Measurements from ENCODE around the gene ZBTB18. TPM values are rescaled to one million over a fixed set of nuclear protein-coding genes. Genes with fewer than 3 reads are reported as not detected.
A peak's percentile ranks its signal among the peaks of the same experiment; 100 is the strongest.

The ZBTB18 gene
- total and polyA plus RNA-seq, 7 donors: 7.4 to 19.7 (median 15.3) TPM

GRCh38 chr1:244052016-244052727 lies 1.1 kb downstream of the ZBTB18 start:
- intact Hi-C loops (cut with DNase I): loop anchor here (5.0 kb wide), 1 partner anchor 795 kb away; the partner anchor contains the start of genes CEP170 and SDCCAG8
- Histone ChIP-seq H3K9me3 (no peaks in the 10 kb centered on the region), H3K27me3 (no peaks in the 10 kb centered on the region), H3K36me3 (peaks cover 0 to 23% (median 8%) of the 10 kb centered on the region in 4 donors), H3K27ac (peak overlapping the region; percentile 92 to 97 (median 94)), H3K4me3 (no peak overlapping the region), H3K4me1 (peaks cover 0 to 39% (median 31%) of the 10 kb centered on the region in 4 donors)
- WGBS, 2 donors: 28 to 31% methylated on average over 5 of the region's 5 CpGs
- no peak for TF ChIP-seq EP300 (IDR thresholded peaks at IDR 0.05)
- no peak for TF ChIP-seq POLR2A (IDR thresholded peaks at IDR 0.05)
- no peak for TF ChIP-seq POLR2AphosphoS5 (IDR thresholded peaks at IDR 0.05)
- TF ChIP-seq, protein P1, sequence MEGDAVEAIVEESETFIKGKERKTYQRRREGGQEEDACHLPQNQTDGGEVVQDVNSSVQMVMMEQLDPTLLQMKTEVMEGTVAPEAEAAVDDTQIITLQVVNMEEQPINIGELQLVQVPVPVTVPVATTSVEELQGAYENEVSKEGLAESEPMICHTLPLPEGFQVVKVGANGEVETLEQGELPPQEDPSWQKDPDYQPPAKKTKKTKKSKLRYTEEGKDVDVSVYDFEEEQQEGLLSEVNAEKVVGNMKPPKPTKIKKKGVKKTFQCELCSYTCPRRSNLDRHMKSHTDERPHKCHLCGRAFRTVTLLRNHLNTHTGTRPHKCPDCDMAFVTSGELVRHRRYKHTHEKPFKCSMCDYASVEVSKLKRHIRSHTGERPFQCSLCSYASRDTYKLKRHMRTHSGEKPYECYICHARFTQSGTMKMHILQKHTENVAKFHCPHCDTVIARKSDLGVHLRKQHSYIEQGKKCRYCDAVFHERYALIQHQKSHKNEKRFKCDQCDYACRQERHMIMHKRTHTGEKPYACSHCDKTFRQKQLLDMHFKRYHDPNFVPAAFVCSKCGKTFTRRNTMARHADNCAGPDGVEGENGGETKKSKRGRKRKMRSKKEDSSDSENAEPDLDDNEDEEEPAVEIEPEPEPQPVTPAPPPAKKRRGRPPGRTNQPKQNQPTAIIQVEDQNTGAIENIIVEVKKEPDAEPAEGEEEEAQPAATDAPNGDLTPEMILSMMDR (IDR thresholded peaks at IDR 0.05): no peak
- DNase-seq: no peak

DNA sequence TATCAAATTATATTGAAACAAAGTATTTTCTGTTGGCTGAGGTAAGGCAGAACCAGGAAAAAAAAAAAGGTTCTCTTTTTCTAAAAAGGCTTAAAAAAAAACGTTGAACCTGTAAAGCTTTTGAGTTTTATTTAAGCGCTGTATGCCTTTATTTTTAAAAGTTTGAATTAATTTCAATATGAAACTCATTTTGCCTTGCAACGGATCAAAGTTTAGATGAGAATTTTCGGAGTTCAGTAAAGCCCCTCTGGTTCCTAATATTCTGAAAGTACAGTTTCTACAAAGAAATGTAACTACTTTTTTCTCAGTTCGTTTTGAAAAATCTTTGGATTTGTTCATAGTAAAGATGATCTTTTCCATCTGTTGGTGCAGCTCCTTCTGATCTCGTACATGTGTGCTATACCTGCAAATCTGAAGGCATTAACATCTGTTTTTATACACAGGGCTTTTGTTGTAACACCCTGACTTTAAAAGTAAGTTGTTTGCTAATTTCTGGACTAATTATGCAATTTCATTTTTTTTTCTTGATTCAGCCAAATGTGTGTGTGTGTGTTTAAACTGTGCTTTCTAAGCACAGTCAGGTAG lies 1.7 kb downstream of the ZBTB18 start:
- Histone ChIP-seq H3K9me3 (no peaks in the 10 kb centered on the region), H3K27ac (peak overlapping the region in 3 of 4 donors; percentile 93 to 97 (median 96)), H3K4me3 (no peak overlapping the region), H3K36me3 (peaks cover 0 to 23% (median 8%) of the 10 kb centered on the region in 4 donors), H3K4me1 (peaks cover 0 to 39% (median 29%) of the 10 kb centered on the region in 4 donors), H3K27me3 (no peaks in the 10 kb centered on the region)
- DNase-seq: no peak
- intact Hi-C loops (cut with DNase I): loop anchor here (5.0 kb wide), 1 partner anchor 796 kb away; the partner anchor contains the start of genes CEP170 and SDCCAG8
- 70 to 74% methylated on average over 6 of the region's 6 CpGs for WGBS, 2 donors
- no peak for TF ChIP-seq POLR2A (IDR thresholded peaks at IDR 0.05)
- TF ChIP-seq POLR2AphosphoS5 (IDR thresholded peaks at IDR 0.05): no peak
- TF ChIP-seq EP300 (IDR thresholded peaks at IDR 0.05): no peak
- TF ChIP-seq, protein P1 (IDR thresholded peaks at IDR 0.05): no peak

- H3K4me3 ChIP-seq: no peak overlapping the region
- DNase-seq: no peak
- H3K9me3 ChIP-seq: no peaks in the 10 kb centered on the region
- H3K27ac ChIP-seq: no peak overlapping the region
- peaks cover 0 to 23% (median 8%) of the 10 kb centered on the region in 4 donors for H3K36me3 ChIP-seq
- peaks cover 0 to 39% (median 29%) of the 10 kb centered on the region in 4 donors for H3K4me1 ChIP-seq
- H3K27me3 ChIP-seq: no peaks in the 10 kb centered on the region
- no peak for TF ChIP-seq POLR2A (IDR thresholded peaks at IDR 0.05)
- no peak for TF ChIP-seq EP300 (IDR thresholded peaks at IDR 0.05)
- TF ChIP-seq POLR2AphosphoS5 (IDR thresholded peaks at IDR 0.05): no peak
- TF ChIP-seq, protein P1 (IDR thresholded peaks at IDR 0.05): no peak
- 85 to 92% methylated on average over 11 of the region's 11 CpGs for WGBS, 2 donors
- intact Hi-C loops (cut with DNase I): loop anchor here (5.0 kb wide), 1 partner anchor 797 kb away; the partner anchor contains the start of genes CEP170 and SDCCAG8
Measured at GRCh38 chr1:244053831-244054230, 2.7 kb downstream of the ZBTB18 start.

- TF ChIP-seq POLR2A (IDR thresholded peaks at IDR 0.05) (no peak), EP300 (IDR thresholded peaks at IDR 0.05) (no peak), POLR2AphosphoS5 (IDR thresholded peaks at IDR 0.05) (no peak)
- TF ChIP-seq, protein P1 (IDR thresholded peaks at IDR 0.05): no peak
- 93 to 95% methylated on average over 17 of the region's 17 CpGs for WGBS, 2 donors
- Histone ChIP-seq H3K27me3 (no peaks in the 10 kb centered on the region), H3K4me3 (no peak overlapping the region), H3K9me3 (no peaks in the 10 kb centered on the region), H3K27ac (no peak overlapping the region), H3K36me3 (peaks cover 0 to 23% (median 8%) of the 10 kb centered on the region in 4 donors), H3K4me1 (peaks cover 0 to 39% (median 29%) of the 10 kb centered on the region in 4 donors)
- intact Hi-C loops (cut with DNase I): loop anchor here (5.0 kb wide), 1 partner anchor 797 kb away; the partner anchor contains the start of genes CEP170 and SDCCAG8
- no peak for DNase-seq
Measured at GRCh38 chr1:244054247-244054923, 3.3 kb downstream of the ZBTB18 start.

Measured in sigmoid colon (tissue), 7 donors.